GM18868 (cell line): Measurements from ENCODE around the gene SLC6A19.

Experiments
- ATAC-seq: cut with Tn5 transposase; IDR thresholded peaks from one replicate; pipeline ENCODE4 v1.9.1; 2021; ENCODE audit warnings: mild to moderate bottlenecking, moderate library complexity; ENCODE audit not compliant: unreplicated experiment

Gene SLC6A19

GRCh38 chr5:1193591-1193985 lies 7.8 kb upstream of the SLC6A19 start:
- ATAC-seq: no peak

GRCh38 chr5:1194378-1194777 lies 7.0 kb upstream of the SLC6A19 start:
- ATAC-seq: no peak

- no peak for ATAC-seq
Measured at GRCh38 chr5:1195439-1195838, 6.0 kb upstream of the SLC6A19 start.

GRCh38 chr5:1195916-1196315 lies 5.5 kb upstream of the SLC6A19 start:
- ATAC-seq: no peak

DNA sequence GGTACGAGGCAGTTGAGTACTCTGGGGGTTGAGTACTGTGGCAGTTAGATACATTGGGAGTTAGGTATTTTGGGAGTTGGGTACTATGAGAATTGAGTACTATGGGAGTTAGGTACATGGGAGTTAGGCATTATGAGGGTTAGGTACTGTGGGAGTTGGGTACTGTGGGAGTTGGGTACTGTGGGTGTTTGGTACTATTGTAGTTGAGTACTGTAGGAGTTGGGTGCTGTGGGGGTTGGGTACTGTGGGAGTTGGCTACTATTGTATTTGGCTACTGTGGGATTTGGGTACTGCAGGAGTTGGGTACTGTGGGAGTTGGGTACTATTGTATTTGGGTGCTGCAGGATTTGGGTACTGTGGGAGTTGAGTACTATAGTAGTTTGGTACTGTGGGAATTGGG lies 4.8 kb upstream of the SLC6A19 start:
- ATAC-seq: no peak

DNA sequence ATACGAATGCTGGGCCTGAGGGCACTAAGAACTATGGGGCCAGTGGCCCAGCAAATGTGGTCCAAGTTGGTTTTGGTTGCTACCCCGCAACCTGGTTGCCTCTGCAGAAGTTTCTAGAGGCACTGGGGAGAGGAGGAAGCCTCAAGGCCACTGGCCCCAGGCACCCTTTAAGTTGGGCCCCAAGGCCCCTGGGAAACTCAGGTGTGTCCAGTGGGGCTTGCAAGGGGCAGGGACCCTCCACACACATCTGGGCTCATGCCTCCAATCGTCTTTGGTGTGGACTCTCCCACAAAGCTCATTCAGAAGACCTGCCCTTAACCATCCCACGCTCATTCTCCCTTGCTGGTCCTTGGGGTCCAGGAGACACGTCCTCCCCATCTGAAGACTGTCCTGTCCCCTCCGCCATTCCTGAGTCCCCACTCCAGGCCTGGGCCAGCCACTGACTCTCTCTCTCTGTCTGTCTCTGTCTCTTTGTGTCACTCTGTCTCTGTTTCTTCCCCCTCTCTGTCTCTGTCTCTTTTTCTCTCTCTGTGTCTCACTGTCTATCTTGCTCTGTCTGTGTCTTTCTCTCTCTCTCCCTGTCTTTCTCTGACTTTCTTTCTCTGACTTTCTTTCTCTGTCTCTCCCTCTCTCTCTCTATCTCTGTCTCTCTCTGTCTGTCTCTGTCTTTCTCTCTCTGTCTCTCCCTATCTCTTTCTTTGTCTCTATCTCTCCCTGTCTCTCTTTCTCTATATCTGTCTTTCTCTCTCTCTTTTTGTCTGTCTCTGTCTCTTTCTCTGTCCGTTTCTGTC lies 3.3 kb upstream of the SLC6A19 start:
- no peak for ATAC-seq

GRCh38 chr5:1199340-1199648 lies 2.1 kb upstream of the SLC6A19 start:
- no peak for ATAC-seq

DNA sequence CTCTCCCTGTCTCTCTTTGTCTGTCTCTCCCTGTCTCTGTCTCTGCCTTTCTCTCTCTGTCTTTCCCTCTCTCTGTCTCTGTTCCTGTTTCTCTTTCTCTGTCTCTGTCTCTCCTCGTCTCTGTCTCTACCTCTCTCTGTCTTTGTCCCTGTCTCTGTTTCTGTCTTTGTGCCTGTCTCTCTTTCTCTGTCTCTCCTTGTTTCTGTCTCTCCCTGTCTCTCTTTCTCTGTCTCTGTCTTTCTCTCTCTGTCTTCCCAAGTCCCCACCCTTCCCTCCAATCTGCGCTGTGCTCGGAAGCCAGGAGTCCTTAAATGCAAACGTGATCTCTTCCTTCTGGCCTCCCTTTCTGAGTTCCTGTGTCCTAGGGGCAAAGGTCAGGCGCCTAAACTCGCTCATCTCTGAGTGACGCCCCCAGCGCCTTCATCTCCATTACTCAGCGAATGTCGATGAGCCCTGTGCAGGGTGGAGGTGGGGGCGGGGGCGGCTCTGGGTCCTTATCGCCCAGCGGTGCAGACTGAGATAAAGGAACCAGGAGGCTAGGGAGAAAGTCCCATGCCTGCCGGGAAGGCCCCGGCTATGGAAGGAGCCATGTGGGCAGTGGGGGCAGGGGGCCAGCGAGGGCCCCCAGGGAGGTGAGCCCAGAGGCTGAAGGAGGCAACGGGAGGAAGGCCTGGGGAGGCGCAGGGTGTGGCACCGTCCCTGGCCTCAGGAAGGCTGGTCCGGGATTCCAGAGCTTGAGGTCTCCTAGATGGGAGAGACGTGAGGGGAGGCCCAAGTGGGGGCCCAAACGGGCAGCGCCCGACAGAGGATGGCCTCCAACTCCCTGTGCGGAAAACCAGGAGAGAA lies 1.5 kb upstream of the SLC6A19 start:
- no peak for ATAC-seq

DNA sequence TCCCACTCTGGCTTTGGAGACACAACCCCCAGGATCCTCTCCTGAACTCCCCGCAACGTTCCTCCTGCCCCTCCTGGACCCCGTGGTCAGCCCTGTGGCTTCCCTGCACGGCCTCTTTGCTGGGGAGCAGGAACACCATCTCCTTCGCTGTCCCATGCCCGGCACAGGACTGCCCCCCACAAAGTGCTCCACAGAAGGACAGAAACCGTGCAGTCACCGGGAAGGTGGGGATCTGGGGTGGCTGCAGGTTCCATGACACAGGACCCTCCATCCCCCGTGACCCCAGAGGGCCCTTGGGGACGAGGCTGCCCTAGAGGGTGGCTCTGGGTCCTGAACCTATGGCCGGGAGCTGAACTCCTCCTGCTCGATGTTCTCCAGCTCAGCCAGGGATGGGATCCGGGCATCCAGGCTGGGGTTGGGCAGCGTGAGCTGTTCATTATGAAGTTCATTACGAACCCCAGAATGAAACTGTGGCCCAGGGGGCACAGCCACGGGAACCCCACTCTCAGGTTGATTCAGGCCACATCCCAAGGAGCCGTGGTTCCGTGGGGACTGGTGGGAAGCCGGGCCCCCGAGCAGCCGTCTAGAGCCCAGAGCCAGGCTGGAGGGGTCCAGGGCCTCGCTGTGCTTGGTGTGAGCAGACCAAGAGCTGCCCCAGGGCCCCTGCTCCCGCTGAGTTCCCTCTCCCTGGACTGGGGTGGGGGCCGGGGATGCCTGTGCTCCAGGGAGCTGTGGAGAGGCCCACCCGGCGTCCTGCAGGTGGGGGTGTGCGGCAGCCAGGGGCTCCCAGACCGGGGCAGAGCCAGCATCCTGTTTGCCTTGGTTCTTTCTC lies 684 bp upstream of the SLC6A19 start:
- ATAC-seq: no peak

GRCh38 chr5:1202026-1202797 lies 817 bp downstream of the SLC6A19 start:
- ATAC-seq: no peak

DNA sequence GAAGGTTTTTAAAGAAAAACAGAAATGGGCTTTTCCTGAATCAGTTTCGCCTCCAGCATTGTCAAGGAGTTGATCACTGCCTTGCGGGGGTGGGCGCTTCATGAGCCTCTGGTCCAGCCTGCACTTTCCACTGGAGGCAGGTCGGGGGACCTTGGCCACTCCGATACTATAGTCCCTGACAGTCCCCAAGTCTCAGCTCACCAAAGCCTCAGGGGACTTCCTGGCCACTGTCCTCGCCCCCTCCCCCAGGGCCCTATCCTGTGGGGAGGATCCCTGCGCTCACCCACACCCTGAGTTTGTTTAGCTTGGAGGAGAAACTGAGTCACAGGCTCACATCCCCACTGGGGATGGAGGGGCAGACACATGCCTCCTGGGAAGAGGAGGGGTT lies 1.4 kb downstream of the SLC6A19 start:
- ATAC-seq: no peak

- no peak for ATAC-seq
Measured at GRCh38 chr5:1203311-1203967, 2.0 kb downstream of the SLC6A19 start.

- ATAC-seq: no peak
Measured at GRCh38 chr5:1203968-1204692, 2.7 kb downstream of the SLC6A19 start.

- no peak for ATAC-seq
Measured at GRCh38 chr5:1204693-1205242, 3.4 kb downstream of the SLC6A19 start.

DNA sequence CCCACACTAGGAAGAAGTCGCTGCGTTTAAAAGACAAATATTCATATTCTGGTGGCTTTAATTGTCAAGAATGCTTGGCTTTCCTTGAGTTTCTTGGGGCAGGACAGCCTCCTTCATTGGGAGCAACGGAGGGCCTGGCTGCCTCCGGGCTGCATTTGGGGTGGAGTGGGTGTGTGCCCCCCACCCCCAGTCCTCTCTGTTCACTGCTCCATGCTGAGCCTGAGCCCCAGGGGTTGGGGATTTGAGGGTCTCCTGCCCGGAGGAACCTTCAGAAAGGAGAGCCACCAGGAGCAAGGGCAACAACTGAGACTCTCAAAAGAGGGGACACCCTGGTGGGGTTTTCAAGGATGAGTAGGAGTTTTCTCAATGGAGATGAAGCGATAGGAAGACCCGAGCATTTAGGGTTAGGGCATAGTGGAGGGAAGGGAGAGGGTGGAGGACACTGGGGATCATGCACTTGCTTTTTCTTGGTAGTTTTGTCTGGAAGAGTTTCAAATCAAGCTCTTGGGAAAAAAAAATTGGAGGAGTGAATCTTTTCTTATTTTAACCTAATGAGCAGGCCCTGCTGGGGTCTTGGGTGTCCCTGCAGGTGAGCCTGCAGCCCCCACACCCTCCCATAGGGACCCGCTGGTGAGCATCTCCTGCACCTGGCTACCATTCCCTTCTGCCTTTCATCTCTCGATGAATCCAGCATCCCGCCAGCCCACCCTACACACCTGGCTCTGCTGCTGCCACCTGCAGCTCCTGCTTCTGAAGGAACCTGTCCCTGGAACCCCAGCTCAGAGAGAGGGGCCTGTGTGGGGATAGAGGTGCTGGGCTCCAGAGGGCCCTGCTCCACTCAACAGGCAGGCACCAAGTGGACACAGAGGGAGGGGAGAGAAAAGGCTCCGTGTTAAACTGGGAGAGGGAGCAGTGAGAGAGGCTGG lies 4.1 kb downstream of the SLC6A19 start:
- ATAC-seq: no peak

DNA sequence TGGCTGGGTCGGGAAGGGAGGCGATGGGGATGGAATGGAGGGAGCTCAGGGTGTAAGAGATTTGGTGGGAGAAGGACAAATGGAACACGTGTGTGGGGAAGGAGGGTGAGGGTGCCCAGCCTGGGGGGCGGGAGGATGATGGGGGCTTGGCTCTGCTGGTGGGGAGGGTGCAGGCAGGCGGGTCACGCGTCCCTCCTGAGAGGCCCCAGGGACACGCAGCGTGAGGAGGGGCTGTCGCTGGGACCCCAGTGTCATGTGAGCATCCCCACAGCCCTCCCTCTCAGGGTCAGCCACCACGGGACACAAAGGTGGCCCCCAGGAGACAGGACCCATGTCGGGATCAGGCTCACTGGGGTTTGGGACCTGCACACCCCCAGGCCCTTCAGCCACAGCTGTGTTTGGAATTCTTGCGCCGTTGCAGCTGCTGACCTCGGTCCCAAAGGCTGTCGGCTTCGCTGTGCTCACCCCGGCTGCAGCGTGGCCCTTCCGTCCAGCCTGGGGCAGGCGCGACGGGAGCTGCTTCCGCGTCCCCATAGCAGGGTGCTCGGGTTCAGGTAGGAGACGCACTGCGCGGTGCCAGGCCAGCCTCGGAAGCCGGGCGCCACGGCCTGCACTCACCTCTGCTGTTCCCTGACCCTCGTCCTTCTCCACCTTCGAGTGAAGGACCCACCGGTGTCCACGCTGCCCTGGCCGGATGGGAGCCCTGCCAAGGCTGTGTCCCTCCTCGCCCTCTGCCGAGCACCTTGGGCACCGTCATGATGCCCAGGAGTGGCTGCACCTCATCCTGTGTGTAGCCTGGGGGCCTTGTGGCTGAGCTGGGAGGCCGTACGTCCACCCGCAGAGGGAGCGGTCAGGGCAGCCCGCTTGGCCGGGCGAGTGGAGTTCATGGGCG lies 5.4 kb downstream of the SLC6A19 start:
- no peak for ATAC-seq

DNA sequence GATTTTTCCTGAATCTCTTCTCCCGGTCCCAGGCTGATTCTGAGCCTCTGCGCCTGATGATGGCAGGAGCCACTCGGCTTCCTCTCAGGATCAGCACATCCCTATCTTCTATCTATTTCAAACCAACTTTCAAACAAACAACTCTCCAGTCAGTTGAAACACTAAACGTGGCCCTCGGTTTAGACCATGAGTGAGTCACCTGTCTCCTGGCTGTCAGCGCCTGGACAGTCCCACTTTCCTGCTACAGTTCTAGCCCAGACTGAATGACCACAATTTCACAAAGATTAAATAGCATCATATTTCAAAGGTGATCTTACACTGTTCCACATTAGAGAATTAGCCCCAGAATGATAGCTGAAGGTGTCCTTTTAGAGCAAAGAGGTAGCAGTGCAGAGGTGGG lies 6.2 kb downstream of the SLC6A19 start:
- ATAC-seq: no peak
